Thyroid gland (tissue), 4 donors: ENCODE measurements around the gene CDH23.

Experiments
- POLR2A ChIP-seq, 2 donors: fragments of 450-650 bp; IDR thresholded peaks; one replicate each; pipeline ENCODE4 v1.6.1; 2017; ENCODE audit warnings: antibody characterized with exemption in 2 of 2, mild to moderate bottlenecking in 2 of 2, moderate library complexity in 1 of 2
- TF ChIP-seq, protein P1 (sequence below), 6 experiments: fragments of 200-600 bp in 3 of 6; fragments of 450-650 bp in 3 of 6; sonication (generic) in 3 of 6; IDR thresholded peaks; one replicate each; pipeline ENCODE4 v1.5.1; 2016 to 2019; ENCODE audit warnings: antibody characterized with exemption in 6 of 6, mild to moderate bottlenecking in 2 of 6, inconsistent platforms in 1 of 6, moderate library complexity in 1 of 6

DNA sequence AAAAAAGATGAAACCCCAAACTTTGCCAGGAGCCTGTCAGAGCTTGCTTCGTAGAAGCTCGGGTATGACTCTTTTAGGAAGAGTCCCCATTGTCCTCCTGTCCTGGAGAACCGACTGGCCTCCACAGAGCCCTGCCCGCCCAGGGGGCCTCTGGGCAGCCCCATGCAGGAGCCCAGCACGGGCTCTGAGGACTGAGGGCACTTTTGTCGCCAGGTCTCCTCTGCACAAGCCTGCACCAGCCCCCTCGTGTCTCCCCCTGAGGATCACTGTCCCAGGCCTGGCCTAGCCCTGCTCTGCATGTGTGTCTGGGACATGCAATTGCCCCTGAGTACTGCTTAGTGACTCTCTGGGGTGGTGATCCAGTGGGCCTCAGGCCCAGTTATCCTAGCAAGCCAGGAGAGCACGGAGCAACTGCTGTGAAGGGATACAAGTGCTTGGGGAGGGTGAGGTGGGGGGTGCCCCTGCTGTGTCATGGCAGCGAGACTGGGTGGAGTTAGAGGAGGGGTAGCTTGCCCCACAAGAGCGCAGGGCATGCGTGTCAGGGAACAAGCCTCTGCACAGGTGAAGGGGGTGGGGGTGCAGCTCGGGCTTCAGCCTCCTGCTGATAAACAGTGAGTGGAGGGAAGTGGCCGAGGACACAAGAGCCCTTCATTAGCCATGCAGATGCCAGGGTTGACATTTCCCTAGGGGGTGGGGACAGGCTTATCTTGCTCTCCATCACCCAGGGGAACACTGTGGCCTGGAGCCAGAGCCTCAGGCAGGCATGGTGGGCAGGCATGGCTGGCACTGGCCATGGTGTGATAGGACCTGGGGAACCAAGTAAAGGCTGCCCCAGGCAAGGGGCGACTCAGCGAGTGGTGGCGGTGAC, 179.4 kb downstream of the CDH23 start:
- TF ChIP-seq, protein P1, sequence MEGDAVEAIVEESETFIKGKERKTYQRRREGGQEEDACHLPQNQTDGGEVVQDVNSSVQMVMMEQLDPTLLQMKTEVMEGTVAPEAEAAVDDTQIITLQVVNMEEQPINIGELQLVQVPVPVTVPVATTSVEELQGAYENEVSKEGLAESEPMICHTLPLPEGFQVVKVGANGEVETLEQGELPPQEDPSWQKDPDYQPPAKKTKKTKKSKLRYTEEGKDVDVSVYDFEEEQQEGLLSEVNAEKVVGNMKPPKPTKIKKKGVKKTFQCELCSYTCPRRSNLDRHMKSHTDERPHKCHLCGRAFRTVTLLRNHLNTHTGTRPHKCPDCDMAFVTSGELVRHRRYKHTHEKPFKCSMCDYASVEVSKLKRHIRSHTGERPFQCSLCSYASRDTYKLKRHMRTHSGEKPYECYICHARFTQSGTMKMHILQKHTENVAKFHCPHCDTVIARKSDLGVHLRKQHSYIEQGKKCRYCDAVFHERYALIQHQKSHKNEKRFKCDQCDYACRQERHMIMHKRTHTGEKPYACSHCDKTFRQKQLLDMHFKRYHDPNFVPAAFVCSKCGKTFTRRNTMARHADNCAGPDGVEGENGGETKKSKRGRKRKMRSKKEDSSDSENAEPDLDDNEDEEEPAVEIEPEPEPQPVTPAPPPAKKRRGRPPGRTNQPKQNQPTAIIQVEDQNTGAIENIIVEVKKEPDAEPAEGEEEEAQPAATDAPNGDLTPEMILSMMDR (IDR thresholded peaks at IDR 0.05) = no peak
- TF ChIP-seq POLR2A (IDR thresholded peaks at IDR 0.05) = no peak
